DMS153 treated with DMSO at 0.1 percent for 48 hours (cell line): ENCODE results near the gene FBH1.
"Not testable (repeated sequence)": the region's sequence is repeated elsewhere in the genome, so short reads cannot be mapped to it uniquely, and the experiment has no call there.

Experiments used
- DNase-seq: peaks from one replicate; lab custom pipeline; 2025; ENCODE audit not compliant: unreplicated experiment; lab: John Stamatoyannopoulos, UW

The FBH1 gene

DNA sequence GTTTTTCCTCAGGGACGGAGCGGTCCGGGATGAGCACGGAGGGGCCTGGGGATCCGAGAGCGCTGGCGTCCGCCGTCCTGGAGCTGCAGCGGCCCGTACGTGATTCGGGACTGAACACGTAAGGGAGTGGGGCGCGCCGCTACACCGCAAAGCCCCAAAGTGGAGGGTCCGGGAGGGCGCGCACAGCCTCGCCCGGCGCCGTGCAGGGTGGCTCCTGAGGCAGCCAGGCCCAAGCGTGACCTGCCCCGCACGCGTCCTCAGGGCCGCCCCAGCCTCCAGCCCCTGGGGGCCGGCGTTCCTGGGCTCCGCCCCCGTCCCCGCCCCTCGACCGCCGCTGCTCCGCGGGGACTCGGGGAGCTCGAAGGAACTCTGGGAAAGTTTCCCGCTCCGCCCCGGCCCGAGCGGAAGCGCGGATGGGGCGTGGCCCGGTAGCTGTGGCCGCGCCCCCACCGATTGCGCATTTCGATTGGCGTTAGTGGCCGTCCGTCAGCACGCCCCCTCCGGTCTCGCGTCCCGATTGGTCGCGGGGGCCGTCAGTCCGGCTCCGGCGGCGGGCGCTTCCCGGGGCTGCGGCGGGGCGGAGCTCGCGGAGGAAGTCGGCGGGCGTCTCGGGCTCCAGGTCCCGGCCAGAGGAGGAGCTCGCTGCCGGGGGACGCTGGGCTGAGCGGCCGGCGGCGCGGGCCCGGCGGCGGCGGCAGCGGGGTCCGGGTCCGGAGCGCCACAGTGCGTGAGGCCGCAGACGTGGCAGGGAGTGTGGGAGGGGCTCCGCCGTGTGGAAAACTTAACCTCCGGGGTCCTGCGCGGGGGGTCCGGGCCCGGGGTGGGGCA lies at the start of gene FBH1, which contains the start of gene ANKRD16:
TSS of gene FBH1 (plus strand) at position 620 of the 828 bp plus-strand sequence. CDS start at position 723, 103 bp downstream.
TSS of gene ANKRD16 (minus strand) at position 270 of the 828 bp plus-strand sequence. CDS start 539 bp downstream, outside the sequence.
- peak; percentile 42 for DNase-seq

DNA sequence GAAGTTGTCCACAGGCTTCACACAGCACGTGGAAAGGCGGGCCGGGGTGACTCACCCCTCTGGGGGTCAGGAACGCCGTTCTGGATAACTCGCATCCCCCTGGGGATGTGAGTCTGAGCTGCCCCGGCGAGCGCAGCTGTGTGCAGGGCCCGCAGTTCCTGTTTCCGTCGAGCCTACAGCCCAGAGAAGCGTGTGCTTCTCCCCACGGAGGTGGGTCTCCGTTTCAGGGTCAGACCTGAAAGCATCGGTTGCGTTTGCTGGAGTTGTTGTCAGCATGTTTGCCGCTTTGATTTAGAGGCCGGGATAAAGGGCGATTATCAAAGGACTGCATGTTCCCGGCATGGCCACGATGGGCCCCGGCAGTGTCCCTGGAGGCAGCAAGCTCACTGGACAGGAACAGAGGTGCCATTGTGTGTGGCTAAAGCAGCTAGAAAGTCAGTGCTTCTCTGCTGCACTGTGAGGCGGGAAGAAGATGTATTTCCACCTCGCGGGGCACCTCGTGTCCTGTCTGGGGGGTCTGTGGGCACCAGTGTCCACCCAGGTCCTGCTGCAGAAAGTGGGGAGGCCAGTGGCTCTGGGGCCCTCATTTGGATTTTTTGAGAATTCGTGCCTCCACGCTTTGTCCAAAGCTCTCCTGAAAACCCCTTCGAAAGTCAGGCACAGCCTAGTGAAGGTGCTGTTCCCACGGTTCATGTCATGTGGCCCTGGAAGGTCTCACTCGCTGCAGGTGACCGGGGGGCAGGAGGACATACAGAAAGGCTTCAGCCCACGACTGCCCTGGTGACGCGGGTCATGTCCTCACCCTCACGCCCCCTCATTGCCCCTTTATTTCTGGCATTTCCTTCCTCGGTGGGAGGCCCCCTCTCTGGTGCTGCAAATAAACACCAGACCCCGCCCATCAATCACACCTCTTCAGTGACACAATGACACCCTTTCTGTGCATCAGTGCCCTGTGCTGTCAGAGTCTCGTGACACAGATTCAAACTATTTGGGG lies 49.4 kb upstream of the FBH1 start:
- DNase-seq: no peak

DNA sequence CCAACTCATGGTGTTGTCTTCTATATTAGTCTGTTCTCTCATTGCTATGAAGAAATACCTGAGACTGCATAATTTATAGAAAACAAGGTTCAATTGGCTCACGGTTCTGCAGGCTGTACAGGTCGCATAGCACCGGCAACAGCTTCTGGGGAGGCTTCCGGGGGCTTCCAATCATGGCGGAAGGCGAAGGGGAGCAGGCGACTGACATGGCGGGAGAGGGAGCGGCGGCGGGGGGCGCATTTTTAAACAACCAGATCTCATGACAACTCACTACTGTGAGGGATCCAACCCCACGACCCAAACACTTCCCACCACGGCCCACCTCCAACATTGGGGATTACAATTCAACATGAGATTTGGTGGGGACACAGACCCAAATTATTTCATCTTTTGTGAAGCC lies 48.1 kb upstream of the FBH1 start:
- DNase-seq: no peak

DNA sequence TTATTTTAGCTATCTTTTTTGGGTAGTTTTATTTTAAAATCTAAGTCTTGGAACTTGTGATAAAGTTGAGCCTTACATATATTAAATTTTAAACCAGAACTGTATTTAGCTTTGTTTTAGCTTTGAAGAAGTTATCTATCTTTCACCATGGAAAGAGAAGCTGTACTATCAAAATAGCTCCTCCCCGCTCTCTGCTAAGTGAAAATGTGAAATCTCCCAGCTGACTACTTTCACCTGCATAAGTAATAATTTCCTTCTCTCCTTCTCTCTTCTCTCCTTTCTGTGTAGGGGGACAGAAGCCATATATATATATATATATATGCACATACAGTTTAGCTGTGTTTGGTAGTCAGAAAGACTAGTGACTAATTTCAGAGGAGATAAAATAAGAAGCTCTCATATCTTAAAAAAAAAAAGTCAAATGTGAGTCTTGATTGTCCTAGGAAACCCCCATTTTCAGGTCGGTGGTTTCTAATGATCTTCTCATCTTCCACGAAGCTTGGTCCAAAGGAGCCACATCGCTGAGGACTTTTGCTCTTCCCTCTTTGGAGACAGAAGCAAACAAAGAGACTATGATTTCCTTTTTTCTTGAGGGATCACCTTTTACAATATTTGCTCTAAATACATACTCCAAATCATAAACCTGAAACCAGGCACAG lies 46.2 kb upstream of the FBH1 start:
- no peak for DNase-seq

DNA sequence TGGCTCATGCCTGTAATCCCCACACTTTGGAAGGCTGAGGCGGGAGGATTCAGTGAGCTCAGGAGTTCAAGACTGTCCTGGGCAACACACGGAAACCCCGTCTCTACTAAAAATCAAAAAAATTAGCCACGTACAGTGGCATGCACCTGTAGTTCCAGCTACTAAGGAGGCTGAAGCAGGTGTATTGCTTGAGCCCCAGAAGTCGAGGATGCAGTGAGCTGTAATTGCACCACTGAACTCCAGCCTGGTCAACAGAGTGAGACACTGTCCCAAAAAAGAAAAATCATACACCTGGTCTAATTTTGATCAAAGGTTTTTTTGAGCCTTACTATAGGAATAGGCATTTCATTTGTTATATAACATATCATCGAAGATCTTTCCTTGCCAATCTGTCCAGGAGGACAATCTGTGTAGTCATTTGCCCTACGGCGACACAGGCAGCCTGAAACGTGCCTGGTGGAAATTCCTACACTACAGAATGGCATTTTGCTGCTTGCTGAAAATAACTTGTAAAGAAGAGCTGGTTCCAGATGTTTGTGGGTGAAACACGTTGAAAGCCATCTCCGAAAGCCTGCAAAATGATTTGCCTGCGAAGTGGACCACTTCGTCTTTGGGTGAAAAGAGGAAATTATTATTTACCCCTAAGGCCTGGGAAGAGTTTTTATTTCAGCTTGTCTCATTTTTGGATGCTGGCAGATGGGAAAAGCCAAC lies 45.5 kb upstream of the FBH1 start:
- no peak for DNase-seq

DNA sequence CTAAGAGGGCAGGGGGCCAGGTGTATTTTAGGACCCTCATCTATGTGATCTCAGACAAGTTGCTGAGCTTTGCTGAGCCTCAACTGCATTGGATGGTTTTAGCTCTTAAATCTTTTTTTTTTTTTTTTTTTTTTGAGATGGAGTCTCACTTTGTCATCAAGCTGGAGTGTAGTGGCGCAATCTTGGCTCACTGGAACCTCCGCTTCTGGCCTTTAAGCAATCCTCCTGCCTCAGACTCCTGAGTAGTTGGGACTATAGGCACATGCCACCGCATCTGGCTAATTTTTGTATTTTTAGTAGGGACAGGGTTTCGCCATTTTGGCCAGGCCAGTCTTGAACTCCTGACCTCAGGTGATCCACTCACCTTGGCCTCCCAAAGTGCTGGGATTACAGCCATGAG lies 43.4 kb upstream of the FBH1 start:
- DNase-seq: not testable (repeated sequence)

DNA sequence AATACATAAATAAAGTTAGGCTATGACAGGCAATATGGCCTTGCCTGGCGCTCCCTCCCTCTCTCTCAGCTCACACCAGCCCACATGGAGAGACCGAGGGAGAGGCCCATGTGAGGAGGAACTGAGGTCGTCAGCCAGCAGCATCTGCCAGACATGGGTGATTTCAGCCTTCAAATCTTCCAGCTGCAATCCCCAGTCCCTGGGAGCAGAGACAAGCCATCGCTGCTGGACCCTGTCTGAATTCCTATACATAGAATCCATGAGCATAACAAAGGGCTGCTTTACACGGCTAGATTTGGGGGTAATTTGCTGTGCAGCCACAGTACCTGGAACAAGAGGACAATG lies 35.9 kb upstream of the FBH1 start:
- no peak for DNase-seq

DNA sequence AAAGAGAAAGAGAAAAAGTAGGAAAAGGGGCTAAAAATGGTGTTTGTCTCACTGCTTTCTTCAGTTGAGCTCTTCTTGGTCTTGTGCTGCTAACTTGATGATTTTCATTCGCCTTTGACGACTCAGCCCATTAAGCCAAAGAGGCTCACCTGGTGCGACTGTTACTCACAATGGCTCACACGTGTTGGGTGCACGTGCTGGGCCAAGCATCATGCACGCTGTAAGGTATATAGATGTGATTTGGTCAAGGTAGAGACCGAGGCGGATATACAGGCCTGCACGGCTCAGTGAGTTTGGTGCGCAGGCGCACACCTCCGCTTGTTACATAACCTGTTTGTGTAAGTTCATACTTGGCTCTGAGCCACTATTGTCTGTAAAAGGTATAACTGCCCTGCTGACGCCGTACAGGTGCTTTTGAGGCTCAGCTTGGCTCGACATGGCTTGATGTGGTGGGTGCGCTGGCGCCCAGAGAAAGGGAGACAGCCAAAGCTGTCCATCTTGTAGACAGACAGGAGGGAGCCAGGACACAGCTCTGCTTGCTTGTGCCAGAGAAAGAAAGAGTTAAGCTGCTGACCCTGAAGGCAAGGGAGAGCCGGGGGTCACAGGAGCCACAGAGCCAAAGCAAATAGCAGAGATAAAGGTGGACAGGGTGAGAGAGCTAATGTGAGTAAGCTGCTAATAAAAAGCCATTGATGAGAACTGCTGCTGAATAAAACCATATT lies 33.9 kb upstream of the FBH1 start:
- DNase-seq: no peak

DNA sequence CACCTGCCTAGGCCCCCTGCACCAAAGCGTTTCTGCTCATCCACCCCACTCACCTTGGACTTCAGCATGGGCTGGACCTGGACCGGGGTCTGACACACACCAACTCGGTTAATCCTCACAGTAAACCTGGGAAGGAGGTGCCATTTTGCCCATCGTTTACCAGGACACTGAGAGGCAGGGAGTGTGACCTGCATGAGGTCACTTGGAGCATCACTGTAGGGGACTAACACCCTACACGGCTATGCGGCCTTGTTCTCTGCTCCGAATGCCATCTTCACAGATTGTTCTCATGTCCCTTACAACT lies 33.4 kb upstream of the FBH1 start:
- DNase-seq: no peak

DNA sequence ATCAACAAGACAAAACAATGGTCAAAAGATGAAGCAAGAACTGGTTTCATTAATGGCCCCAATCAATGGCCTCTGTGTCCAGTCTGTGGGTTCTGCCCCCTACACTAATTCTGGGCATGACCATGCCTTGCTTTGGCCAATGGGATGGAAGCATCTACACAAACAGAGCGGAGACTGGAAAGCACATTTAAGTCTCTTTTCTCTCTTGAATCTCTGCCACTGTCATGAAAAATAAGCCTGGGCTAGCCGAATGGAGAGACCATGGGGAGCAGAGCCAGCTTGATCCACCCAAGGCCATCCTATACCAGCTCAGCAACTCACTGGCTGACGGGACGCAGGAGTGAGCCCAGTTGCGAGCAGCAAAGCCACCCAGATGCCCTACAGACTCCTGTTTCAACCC lies 31.2 kb upstream of the FBH1 start:
- DNase-seq: no peak

DNA sequence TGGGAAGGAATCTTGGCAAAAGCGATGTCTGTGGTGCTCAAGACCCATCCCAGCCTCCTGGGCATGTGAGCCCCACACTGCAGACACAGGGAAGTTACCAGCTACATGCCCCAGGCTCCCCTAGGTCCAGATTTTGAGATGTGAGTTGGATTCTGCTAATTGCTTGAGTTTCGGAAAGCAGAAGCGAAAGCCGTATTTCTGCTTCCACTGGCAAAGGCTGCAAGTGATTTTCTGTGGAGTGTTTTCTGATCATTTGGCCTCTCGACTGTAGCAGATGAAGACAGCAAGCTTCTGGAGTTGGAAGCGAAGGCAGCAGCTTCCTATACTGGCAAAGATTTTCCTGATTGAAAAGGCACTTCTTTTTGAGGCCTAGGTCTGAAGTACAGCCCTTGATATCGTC lies 30.0 kb upstream of the FBH1 start:
- no peak for DNase-seq

DNA sequence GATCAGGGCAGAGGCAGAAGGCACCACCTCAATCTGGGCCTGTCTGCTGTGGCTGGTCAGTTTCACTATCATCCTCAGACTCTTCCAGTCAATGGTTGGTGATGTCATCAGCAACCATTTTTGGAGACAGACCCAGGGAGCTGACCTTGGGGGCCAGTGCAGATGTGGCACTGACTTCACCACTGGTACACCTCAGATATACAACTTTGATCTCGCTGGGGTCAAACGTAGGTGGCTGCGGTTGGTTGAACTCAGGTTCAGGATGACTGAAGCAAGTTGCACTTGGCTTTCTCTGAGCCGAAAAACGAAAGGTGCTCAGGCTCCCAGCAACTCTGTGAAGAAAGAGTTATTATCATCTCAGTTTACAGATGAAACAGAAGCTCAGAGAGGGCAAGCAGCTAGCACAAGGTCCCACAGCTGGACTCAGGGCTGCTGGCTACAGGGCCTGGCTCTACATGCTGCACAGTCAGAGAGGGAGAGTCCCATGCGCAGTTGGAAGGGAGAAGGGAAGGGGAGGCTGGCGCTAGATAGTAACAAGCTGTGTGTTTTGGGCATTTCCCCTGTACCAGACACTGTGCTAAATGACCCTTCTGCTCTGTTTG lies 27.6 kb upstream of the FBH1 start:
- DNase-seq: no peak

DNA sequence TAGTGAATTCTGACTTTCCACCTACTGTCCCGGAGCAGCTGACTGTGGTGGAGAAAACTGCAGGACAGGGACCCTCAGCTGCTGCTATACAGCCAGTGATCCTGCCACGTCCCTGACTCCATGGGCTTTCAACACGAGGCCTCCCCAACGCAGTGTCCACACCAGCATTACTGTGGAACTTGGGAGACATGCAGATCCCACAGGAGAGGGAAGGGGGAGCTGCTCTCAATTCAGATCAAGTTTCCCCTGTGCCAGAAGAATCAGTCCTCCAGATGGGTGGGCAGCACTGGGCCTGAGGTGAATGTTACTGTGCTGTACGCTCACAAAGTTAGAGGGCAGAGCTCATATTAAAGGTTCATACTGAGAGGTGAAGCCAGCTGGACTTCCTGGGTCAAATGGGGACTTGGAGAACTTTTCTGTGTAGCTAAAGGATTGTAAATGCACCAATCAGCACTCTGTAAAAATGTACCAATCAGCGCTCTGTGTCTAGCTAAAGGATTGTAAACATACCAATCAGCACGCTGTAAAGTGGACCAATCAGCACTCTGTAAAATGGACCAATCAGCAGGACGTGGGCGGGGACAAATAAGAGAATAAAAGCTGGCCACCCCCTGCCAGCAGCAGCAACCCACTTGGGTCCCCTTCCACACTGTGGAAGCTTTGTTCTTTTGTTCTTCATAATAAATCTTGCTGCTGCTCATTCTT lies 26.9 kb upstream of the FBH1 start:
- DNase-seq: not testable (repeated sequence)

DNA sequence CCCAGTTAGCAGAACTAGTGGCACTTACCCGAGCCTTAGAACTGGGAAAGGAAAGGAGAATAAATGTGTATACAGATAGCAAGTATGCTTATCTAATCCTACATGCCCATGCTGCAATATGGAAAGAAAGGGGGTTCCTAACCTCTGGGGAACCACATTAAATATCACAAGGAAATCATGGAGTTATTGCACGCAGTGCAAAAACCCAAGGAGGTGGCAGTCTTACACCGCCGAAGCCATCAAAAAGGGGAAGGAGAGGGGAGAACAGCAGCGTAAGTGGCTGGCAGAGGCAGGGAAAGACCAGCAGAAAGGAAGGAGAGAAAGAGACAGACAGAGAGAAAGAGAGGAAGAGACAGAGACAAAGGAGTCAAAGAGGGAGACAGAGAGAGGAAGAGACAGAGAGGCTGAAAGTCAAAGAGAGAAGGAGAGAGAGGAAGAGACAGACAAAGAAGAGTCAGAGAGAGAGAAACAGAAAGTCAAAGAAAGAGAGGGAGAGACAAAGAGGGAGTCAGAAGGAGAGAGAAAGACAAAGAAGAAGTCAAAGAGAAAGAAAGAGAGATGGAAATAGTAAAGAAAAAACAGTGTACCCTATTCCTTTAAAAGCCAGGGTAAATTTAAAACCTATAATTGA lies 23.5 kb upstream of the FBH1 start:
- DNase-seq: not testable (repeated sequence)

DNA sequence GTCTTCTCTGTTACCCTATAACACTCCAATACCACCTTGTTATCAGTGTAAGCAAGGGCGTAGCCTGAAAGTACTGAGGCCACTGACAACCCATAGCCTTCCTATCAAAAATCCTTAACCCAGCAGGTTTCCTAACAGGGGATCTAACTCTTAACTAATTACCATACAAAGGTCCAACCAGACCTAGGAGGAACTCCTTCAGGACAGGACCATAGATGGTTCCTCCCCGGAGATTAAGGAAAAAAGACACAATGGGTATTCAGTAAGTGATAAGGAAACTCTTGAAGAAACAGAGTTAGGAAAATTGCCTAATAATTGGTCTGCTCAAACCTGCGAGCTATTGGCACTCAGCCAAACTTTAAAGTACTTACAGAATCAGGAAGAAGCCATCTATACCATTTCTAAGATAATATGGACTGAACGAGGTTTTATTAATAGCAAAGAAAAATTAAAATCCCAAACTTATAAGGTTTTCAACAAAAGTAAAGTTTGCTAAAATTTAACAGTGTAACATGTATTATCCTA lies 22.9 kb upstream of the FBH1 start:
- DNase-seq: not testable (repeated sequence)

DNA sequence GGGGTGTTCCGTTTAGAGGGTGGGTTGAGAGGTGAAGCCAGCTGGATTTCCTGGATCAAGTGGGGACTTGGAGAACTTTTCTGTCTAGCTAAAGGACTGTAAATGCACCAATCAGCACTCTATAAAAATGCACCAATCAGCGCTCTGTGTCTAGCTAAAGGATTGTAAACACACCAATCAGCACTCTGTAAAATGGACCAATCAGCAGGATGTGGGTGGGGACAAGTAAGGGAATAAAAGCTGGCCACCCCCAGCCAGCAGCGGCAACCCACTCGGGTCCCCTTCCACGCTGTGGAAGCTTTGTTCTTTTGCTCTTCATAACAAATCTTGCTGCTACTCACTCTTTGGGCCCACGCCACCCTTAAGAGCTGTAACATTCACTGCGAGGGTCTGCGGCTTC lies 21.7 kb upstream of the FBH1 start:
- DNase-seq: not testable (repeated sequence)

DNA sequence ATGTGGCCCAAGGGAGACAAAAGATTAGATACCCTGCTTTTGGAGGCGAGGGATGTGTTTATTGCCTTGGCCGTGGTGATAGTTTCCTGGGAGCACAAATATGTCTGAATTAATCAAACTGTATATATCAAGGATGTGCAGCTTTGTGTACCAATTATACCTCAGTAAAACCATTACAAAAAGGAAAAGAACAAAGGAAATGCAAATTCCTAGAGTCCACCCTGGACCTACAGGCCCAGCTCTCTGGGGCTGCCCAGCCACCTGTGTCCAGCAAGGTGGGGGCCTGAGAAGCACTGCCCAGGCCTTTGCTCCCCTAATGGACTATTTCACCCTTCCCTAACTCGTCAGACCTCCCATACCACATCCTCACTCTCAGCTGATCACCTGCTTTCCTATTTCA lies 20.9 kb upstream of the FBH1 start:
- no peak for DNase-seq

DNA sequence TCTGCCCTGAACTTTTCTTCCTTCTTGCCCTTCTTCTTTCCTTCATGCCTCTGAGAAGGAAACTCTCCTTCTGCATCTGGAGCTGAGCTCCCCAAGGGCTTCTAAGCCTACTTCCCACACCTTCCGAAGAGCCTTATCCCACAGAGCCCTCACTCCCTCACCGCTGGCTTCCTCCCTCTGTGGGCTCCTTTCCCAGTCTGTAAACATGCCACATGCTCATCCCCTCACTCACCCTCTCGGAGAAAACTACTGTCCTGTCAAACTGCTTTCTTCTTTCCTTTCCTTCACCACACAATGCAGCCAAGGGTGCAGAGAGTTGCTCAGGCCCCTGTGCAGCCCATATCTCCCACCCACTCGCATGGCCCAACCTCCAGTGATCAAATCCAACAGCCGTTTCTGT lies 18.4 kb upstream of the FBH1 start:
- DNase-seq: no peak
